Stimulated activated effector memory CD8-positive, alpha-beta T cell treated with anti-CD3 and anti-CD28 coated beads, Interleukin-12 subunit alpha, Interleukin-12 subunit beta, amount 100 ng/mL, for 72 hours (primary cell): Measurements from ENCODE around the gene CETN1.

Source experiments
- ATAC-seq: fragments of 150-1000 bp; cut with Tn5 transposase; 2 replicates; pipeline ENCODE4 v1.10.0; 2021
- DNase-seq, 2 donors: peaks; one replicate each; pipeline ENCODE4 v3.0.0; 2021 to 2022; ENCODE audit warnings: low spot score in 2 of 2
- H3K27ac Mint-ChIP-seq: one replicate; pipeline ENCODE4 v1.8.0; 2022; ENCODE audit warnings: mild to moderate bottlenecking, mixed read lengths
- H3K36me3 Mint-ChIP-seq: one replicate; pipeline ENCODE4 v1.8.0; 2022; ENCODE audit warnings: mild to moderate bottlenecking, mixed read lengths
- H3K4me1 Mint-ChIP-seq: one replicate; pipeline ENCODE4 v1.8.0; 2022; ENCODE audit warnings: mixed read lengths
- H3K4me3 Mint-ChIP-seq: one replicate; pipeline ENCODE4 v1.8.0; 2022; ENCODE audit warnings: mild to moderate bottlenecking, mixed read lengths
- H3K9me3 Mint-ChIP-seq: one replicate; pipeline ENCODE4 v1.8.0; 2022; ENCODE audit warnings: mixed read lengths

The CETN1 gene

GRCh38 chr18:572091-572830 lies 7.9 kb upstream of the CETN1 start:
- Mint-ChIP-seq H3K4me3 (no peak overlapping the region), H3K27ac (no peak overlapping the region), H3K4me1 (no peaks in the 10 kb centered on the region), H3K9me3 (no peaks in the 10 kb centered on the region), H3K36me3 (no peaks in the 10 kb centered on the region)
- DNase-seq = no peak
- no peak for ATAC-seq

GRCh38 chr18:572831-573289 lies 7.3 kb upstream of the CETN1 start:
- no peaks in the 10 kb centered on the region for H3K36me3 Mint-ChIP-seq

DNA sequence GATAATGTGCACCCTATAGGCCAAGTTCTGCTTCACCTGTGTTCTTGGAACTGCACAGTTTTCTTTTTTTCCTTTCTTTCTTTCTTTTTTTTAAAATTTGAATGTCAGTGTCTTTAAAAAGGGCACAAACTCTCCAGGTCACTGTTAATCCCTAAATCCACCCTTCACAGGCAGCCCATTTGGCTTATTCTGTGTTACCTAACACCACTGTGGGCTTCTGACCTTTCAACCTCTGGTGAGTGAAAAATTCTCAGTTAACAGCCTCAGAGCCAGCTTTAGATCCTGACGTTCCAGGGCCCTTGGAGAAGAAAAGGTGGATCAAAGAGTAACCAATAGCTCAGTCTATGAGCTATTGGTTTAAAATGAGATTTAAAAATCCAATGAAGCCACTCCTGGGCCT lies 6.8 kb upstream of the CETN1 start:
- Mint-ChIP-seq H3K4me1 (no peaks in the 10 kb centered on the region), H3K36me3 (no peaks in the 10 kb centered on the region), H3K27ac (no peak overlapping the region), H3K4me3 (no peak overlapping the region), H3K9me3 (no peaks in the 10 kb centered on the region)
- ATAC-seq (no peak), DNase-seq (no peak)

More at GRCh38 chr18:572831-573289, 7.3 kb upstream of the CETN1 start:
- H3K27ac Mint-ChIP-seq = no peak overlapping the region
- no peaks in the 10 kb centered on the region for H3K9me3 Mint-ChIP-seq
- DNase-seq (no peak), ATAC-seq (no peak)
- H3K4me3 Mint-ChIP-seq = no peak overlapping the region
- no peaks in the 10 kb centered on the region for H3K4me1 Mint-ChIP-seq

DNA sequence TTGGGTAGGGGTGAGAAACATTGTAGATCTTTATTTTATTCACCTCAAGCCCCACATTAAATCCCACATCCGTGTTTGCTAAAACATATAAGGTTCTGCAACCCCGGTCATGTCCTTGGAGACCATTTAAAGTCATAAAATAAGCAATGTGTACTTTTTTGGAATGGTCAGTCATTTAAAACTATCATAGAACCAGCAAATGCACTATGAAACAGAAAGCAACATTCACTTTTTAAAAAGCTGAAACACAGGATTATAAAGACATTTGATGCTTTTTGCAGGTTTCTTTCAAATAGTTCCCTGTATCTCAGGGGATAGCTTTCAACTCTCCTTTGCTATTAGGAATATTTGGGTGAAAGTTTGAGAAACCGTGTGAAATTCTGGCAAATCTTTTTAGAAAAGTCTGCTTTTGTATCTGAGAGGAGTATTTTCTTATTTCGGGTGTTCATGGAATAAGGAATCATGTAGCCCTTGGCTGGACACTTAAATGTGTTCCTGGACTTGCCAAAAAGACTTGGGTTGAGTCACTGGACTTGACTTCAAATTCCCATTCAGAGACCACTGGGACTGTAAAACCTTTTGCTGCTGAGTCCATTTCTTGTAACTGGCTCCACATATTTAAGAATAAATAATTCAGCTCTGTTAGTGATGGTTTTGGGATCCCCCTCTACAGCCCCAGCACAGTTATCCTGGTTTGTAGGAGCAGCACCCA lies 5.9 kb upstream of the CETN1 start:
- DNase-seq (no peak), ATAC-seq (no peak)
- no peaks in the 10 kb centered on the region for H3K9me3 Mint-ChIP-seq
- H3K4me1 Mint-ChIP-seq = no peaks in the 10 kb centered on the region
- H3K36me3 Mint-ChIP-seq = no peaks in the 10 kb centered on the region
- no peak overlapping the region for H3K27ac Mint-ChIP-seq
- H3K4me3 Mint-ChIP-seq = no peak overlapping the region

DNA sequence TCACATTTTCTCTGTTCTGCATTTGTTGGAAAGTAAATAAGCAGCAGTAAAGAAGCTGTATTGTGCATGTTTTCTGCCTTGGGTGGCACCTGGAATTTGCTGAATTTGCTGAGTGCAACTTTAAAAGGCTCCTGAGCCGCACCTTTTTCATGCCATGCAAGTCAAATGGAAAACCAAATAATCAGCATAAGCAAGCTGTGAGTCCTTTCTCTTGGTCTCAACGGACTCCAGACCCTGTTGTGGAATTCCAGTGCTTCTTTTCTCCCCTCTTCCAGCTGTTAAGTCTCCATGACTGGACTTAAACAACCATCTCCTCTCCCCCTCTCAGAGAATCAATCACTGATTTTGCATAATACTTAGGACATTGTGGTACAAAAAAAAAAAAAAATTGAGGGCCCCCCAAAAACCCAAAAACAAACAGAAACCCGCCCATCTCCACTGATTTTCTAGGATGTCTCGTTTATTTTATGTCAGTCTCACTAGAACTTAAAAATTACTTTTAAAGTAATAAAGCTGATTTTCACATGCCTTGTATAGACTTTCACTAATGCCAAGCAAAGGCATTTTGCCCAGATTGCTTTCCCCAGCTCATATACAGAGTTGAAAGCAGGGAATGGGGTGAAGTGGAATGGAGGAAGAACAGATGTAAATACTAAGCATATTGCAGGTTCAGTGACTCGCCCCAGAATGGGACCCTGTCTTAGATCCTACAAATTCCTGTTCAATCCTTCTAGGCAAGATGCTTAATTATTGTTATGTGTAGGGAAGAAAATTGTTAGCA lies 5.1 kb upstream of the CETN1 start:
- DNase-seq (no peak), ATAC-seq (no peak)
- Mint-ChIP-seq H3K27ac (no peak overlapping the region), H3K36me3 (no peaks in the 10 kb centered on the region), H3K4me3 (no peak overlapping the region), H3K9me3 (no peaks in the 10 kb centered on the region), H3K4me1 (no peaks in the 10 kb centered on the region)

DNA sequence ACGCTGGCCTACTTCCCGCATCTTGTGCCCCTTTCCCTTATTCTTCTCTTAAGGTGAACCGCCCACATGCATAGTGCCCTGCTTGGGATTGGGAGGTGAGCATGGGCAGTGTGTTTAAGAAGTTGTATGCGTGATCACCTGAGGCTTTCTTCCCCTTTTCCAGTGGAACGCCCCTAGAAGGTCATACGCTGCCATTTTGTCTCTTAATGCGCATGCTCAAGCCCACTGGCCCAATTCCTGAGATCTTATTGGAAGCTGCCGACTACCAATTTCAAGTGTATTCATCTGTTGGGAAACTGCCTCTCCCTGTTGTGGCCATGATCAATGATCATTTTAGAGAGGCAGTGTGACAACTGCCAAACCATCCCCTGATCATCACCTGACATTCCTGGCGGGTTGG lies 3.3 kb upstream of the CETN1 start:
- no peak overlapping the region for H3K27ac Mint-ChIP-seq
- no peaks in the 10 kb centered on the region for H3K4me1 Mint-ChIP-seq
- no peak for DNase-seq
- H3K36me3 Mint-ChIP-seq = no peaks in the 10 kb centered on the region
- no peak overlapping the region for H3K4me3 Mint-ChIP-seq
- no peaks in the 10 kb centered on the region for H3K9me3 Mint-ChIP-seq
- ATAC-seq = no peak

DNA sequence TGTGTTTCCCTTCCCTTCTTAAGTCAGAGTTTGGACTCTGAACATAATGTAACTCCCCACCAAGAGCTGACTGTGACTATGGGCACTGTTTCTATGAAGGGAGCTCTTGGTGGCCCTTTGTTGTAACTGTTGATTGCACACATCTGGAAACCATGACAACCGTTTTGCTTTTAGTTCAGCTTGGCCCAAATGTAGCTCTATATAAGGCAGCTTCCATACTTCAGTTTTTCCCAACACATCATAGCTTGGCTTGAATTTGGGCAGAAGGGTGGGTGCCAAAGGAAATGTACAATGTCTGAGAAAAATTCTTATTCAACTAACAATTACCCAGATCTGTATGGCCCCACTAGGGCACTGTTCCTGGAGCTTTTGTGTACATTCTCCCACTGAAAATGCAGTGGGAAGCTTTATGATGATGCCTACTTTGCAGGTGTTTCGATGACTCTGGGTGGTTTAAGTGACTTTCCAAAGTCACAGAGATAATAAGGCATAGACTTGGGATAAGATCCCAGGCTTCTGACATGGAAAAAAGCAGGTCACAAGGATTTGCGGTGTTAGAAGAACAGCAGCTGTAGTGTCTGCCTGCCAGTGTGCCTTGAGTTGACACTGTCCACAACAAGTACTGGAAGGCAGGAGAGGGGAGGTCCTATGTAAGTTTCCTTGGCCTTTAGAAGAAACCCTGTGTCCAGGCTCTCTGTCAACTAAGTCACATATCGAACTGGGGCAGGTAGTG lies 2.4 kb upstream of the CETN1 start:
- DNase-seq (no peak), ATAC-seq (no peak)
- Mint-ChIP-seq H3K4me3 (no peak overlapping the region), H3K27ac (no peak overlapping the region), H3K4me1 (no peaks in the 10 kb centered on the region), H3K9me3 (no peaks in the 10 kb centered on the region), H3K36me3 (no peaks in the 10 kb centered on the region)

DNA sequence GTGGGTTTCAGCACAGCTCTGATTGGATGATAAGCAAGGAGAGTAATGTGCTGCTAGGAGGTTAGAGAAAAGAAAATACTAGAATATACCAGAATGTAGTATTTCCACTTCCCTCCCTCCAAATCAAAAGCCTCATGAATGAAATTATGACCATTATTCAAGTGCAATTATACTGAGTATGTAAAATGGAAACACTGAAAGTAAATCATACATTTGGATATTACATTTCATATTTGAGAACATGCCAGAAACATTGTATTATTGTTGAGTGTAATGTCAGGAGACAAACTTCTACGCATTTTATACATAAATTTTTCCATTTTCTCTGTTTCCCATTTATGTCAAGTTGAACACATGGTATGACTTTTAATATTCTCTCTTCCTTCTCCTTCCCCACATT lies 942 bp upstream of the CETN1 start:
- ATAC-seq (no peak), DNase-seq (no peak)
- H3K9me3 Mint-ChIP-seq = no peaks in the 10 kb centered on the region
- no peak overlapping the region for H3K4me3 Mint-ChIP-seq
- no peak overlapping the region for H3K27ac Mint-ChIP-seq
- no peaks in the 10 kb centered on the region for H3K36me3 Mint-ChIP-seq
- no peaks in the 10 kb centered on the region for H3K4me1 Mint-ChIP-seq

GRCh38 chr18:581096-581495 lies 916 bp downstream of the CETN1 start:
- H3K36me3 Mint-ChIP-seq = no peaks in the 10 kb centered on the region
- no peak overlapping the region for H3K4me3 Mint-ChIP-seq

GRCh38 chr18:582465-582864 lies 2.3 kb downstream of the CETN1 start:
- no peak for ATAC-seq
- Mint-ChIP-seq H3K4me3 (no peak overlapping the region), H3K4me1 (no peaks in the 10 kb centered on the region), H3K36me3 (no peaks in the 10 kb centered on the region), H3K27ac (no peak overlapping the region), H3K9me3 (no peaks in the 10 kb centered on the region)
- no peak for DNase-seq

More at GRCh38 chr18:581096-581495, 916 bp downstream of the CETN1 start:
- H3K9me3 Mint-ChIP-seq = no peaks in the 10 kb centered on the region
- H3K27ac Mint-ChIP-seq = no peak overlapping the region
- DNase-seq (no peak), ATAC-seq (no peak)
- no peaks in the 10 kb centered on the region for H3K4me1 Mint-ChIP-seq

DNA sequence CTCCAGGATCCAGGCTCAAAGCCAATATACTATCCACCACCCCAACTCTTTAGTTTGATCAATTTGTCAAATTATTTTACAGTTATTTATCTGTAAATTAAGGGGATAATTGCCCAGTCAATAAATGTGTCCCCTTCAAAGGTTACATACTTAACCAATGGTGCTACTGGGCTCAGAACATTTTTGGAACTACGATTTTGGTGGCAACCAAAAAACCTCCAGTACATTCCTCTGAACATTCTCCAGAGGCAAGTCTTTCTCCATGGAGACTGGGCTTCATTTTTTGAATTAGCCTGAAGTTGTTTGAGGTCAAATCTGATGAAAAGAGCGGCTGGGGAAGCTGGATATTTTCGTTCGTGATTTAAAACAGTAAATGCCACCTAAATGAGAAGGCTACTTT lies 14.9 kb downstream of the CETN1 start:
- DNase-seq (no peak), ATAC-seq (no peak)
- Mint-ChIP-seq H3K27ac (no peak overlapping the region), H3K4me1 (no peaks in the 10 kb centered on the region), H3K36me3 (no peaks in the 10 kb centered on the region), H3K4me3 (no peak overlapping the region), H3K9me3 (peaks cover 6% of the 10 kb centered on the region)

DNA sequence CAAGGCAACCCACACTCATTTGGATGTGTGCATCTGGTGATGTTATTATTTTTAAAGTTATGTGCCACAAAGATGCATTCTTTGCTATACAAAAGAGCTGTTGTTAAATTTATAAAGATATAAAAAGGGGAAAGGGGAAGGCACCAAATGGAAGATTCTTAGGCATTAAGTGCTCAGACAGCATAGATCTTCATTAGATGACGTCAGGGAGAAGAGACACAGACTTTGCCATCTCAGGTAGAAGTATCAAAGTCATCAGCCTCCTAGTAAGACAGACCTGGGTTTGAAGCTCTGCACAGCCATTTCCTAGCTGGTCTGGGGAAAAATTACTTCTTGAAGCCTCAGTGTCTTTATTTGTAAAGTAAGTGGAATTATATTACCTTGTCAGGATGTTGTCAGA lies 15.4 kb downstream of the CETN1 start:
- H3K27ac Mint-ChIP-seq = no peak overlapping the region
- no peaks in the 10 kb centered on the region for H3K4me1 Mint-ChIP-seq
- ATAC-seq (no peak), DNase-seq (no peak)
- H3K9me3 Mint-ChIP-seq = peaks cover 6% of the 10 kb centered on the region
- H3K4me3 Mint-ChIP-seq = no peak overlapping the region
- no peaks in the 10 kb centered on the region for H3K36me3 Mint-ChIP-seq

DNA sequence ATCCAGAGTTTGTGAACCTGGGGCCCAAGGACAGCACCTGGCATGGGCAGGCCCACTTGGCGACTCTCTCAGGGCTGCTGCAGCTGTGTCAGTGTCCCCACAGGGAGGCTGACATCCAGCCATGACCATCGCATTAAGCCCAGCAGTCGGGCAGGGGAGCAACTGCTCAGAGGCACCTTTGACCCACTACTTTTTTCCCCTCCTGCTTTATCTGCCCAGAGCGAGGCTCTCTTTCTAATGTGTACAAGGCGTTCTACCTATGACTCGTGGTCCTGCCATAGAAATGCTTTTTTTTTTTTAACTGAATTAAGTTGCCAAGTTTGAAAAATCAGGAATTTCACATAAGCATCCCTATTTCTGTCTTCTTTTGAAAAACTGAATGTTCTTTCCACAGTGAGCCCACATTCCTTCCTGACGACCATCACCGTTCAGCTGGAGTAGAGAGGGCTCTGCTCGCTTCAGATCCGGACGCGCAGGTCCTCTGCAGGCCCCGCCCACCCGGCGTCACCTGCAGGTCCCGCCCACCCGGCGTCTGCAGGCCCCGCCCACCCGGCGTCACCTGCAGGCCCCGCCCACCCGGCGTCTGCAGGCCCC lies 16.2 kb downstream of the CETN1 start:
- ATAC-seq = peak; percentile 69
- H3K36me3 Mint-ChIP-seq = no peaks in the 10 kb centered on the region
- peak in 1 of 2 donors; percentile 50 for DNase-seq
- no peaks in the 10 kb centered on the region for H3K4me1 Mint-ChIP-seq
- no peak overlapping the region for H3K4me3 Mint-ChIP-seq
- H3K27ac Mint-ChIP-seq = no peak overlapping the region
- H3K9me3 Mint-ChIP-seq = peaks cover 6% of the 10 kb centered on the region

- DNase-seq (no peak), ATAC-seq (no peak)
- Mint-ChIP-seq H3K27ac (no peak overlapping the region), H3K4me1 (no peaks in the 10 kb centered on the region), H3K36me3 (no peaks in the 10 kb centered on the region), H3K4me3 (no peak overlapping the region), H3K9me3 (no peaks in the 10 kb centered on the region)
Measured at GRCh38 chr18:598124-598589, 18.0 kb downstream of the CETN1 start.

GRCh38 chr18:600107-600506 lies 19.9 kb downstream of the CETN1 start:
- ATAC-seq (no peak), DNase-seq (no peak)
- H3K27ac Mint-ChIP-seq = no peak overlapping the region
- H3K36me3 Mint-ChIP-seq = no peaks in the 10 kb centered on the region
- H3K9me3 Mint-ChIP-seq = no peaks in the 10 kb centered on the region
- H3K4me1 Mint-ChIP-seq = no peaks in the 10 kb centered on the region
- H3K4me3 Mint-ChIP-seq = no peak overlapping the region
